ENCODE results near the gene ZNF69. TPM values are rescaled to one million over a fixed set of nuclear protein-coding genes. Genes with fewer than 3 reads are reported as not detected.

ZNF69 gene
- total and polyA plus RNA-seq, 4 donors, result 2.5 to 12.0 (median 8.9) TPM

DNA sequence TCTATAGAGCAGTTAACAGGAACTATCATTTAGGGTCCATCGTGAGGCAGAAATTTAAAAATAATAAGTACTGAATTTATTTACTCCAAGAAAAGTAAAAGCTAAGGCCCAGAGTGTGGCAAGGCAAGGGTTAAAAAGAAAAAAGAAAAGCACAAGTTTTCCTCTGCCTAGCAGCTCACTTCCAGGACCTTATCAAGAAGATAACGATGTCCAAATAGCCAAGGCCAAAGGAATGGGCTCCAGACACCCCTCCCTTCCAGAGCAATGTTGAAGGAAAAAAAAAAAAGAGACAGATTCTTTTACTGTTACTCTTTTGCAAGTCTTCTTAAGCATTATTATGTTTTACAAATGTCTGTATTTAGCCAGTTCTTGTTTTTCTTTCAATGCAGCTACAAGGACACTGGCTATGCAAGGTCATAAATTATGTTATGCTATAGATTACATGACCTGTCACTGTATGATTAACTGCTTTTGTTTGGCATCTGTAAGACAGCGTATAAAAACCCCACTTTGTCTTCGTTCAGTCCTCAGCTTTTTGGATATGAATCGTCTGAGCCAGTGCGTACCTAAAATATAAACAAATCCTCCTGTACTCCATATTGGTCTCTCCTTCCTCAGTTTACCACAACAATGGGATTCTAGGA lies 34.4 kb downstream of the ZNF69 start:
- peaks cover 8 to 20% (median 17%) of the 10 kb centered on the region in 4 donors for H3K4me1 ChIP-seq (ENCODE audit: control insufficient read depth in 4 of 4, insufficient read depth in 4 of 4, low read length in 3 of 4)
- no peak overlapping the region for H3K4me3 ChIP-seq (ENCODE audit: low read depth in 1 of 3, low read length in 3 of 3)
- WGBS, result 48% methylated on average over 6 of the region's 6 CpGs
- TF ChIP-seq MAX (IDR thresholded peaks at IDR 0.05), result no peak
- TF ChIP-seq JUND (IDR thresholded peaks at IDR 0.05), result no peak
- TF ChIP-seq ZBTB33 (IDR thresholded peaks at IDR 0.05), result no peak
- TF ChIP-seq, protein P1, sequence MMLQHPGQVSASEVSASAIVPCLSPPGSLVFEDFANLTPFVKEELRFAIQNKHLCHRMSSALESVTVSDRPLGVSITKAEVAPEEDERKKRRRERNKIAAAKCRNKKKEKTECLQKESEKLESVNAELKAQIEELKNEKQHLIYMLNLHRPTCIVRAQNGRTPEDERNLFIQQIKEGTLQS (IDR thresholded peaks at IDR 0.05), result no peak
- no peak for TF ChIP-seq NR2F2 (IDR thresholded peaks at IDR 0.05)
- TF ChIP-seq RAD21 (IDR thresholded peaks at IDR 0.05), result no peak
- no peak for TF ChIP-seq EGR1 (IDR thresholded peaks at IDR 0.05; ENCODE audit: low read depth in 2 of 2)
- no peak for TF ChIP-seq REST (IDR thresholded peaks at IDR 0.05)
- TF ChIP-seq RXRA (IDR thresholded peaks at IDR 0.05), result no peak
- no peak overlapping the region for H3K27ac ChIP-seq (ENCODE audit: low read depth in 1 of 2, low read length in 2 of 2)
- H3K36me3 ChIP-seq (ENCODE audit: control insufficient read depth in 4 of 4, insufficient read depth in 3 of 4, low read depth in 1 of 4, low read length in 3 of 4), result no peaks in the 10 kb centered on the region
- H3K27me3 ChIP-seq (ENCODE audit: control insufficient read depth in 4 of 4, insufficient read depth in 4 of 4, low read length in 3 of 4), result no peaks in the 10 kb centered on the region
- DNase-seq (ENCODE audit: low spot score), result no peak
- peaks cover 0 to 5% (median 1%) of the 10 kb centered on the region in 4 donors for H3K9me3 ChIP-seq (ENCODE audit: control insufficient read depth in 4 of 4, low read length in 3 of 4)
- no peak overlapping the region for H3K9ac ChIP-seq (ENCODE audit: low read depth in 1 of 2, low read length in 2 of 2)

GRCh38 chr19:11924886-11925650 lies 37.5 kb downstream of the ZNF69 start, which contains the start of gene ZNF700:
TSS of gene ZNF700 (plus strand) at chr19:11925107. CDS start at chr19:11925211, 104 bp downstream.
- WGBS, result under 1% methylated on average over 53 of the region's 53 CpGs
- H3K27me3 ChIP-seq (ENCODE audit: control insufficient read depth in 4 of 4, insufficient read depth in 4 of 4, low read length in 3 of 4), result no peaks in the 10 kb centered on the region
- peaks cover 0 to 2% (median 0%) of the 10 kb centered on the region in 4 donors for H3K9me3 ChIP-seq (ENCODE audit: control insufficient read depth in 4 of 4, low read length in 3 of 4)
- peak within 1 kb of the TSS; percentile 56 to 87 for H3K9ac ChIP-seq (ENCODE audit: low read depth in 1 of 2, low read length in 2 of 2)
- peak within 1 kb of the TSS; percentile 96 to 97 for H3K27ac ChIP-seq (ENCODE audit: low read depth in 1 of 2, low read length in 2 of 2)
- H3K4me1 ChIP-seq (ENCODE audit: control insufficient read depth in 4 of 4, insufficient read depth in 4 of 4, low read length in 3 of 4), result peaks cover 8 to 20% (median 17%) of the 10 kb centered on the region in 4 donors
- DNase-seq (ENCODE audit: low spot score), result peak; percentile 97
- peaks cover 0 to 5% (median 1%) of the 10 kb centered on the region in 4 donors for H3K36me3 ChIP-seq (ENCODE audit: control insufficient read depth in 4 of 4, insufficient read depth in 3 of 4, low read depth in 1 of 4, low read length in 3 of 4)
- peak within 1 kb of the TSS; percentile 76 to 92 (median 84) for H3K4me3 ChIP-seq (ENCODE audit: low read depth in 1 of 3, low read length in 3 of 3)
- TF ChIP-seq SP1 (IDR thresholded peaks at IDR 0.05) (peak; percentile 74), HNF4G (IDR thresholded peaks at IDR 0.05) (no peak), RXRA (IDR thresholded peaks at IDR 0.05) (no peak), FOXA1 (IDR thresholded peaks at IDR 0.05) (no peak), YY1 (IDR thresholded peaks at IDR 0.05) (peak; percentile 82), MAX (IDR thresholded peaks at IDR 0.05) (no peak), ZBTB33 (IDR thresholded peaks at IDR 0.05) (no peak), FOXA2 (IDR thresholded peaks at IDR 0.05) (no peak), GABPA (IDR thresholded peaks at IDR 0.05 in 1 of 2, conservative IDR thresholded peaks at IDR 0.05 in 1 of 2) (peak; percentile 34 to 82), TAF1 (conservative IDR thresholded peaks at IDR 0.05) (peak; percentile 76), EGR1 (IDR thresholded peaks at IDR 0.05; ENCODE audit: low read depth in 2 of 2) (peak in 1 of 2 donors; percentile 30), RAD21 (IDR thresholded peaks at IDR 0.05) (peak in 1 of 2 donors; percentile 19), NR2F2 (IDR thresholded peaks at IDR 0.05) (no peak)
- TF ChIP-seq, protein P1 (IDR thresholded peaks at IDR 0.05), result no peak
- TF ChIP-seq, protein P2, sequence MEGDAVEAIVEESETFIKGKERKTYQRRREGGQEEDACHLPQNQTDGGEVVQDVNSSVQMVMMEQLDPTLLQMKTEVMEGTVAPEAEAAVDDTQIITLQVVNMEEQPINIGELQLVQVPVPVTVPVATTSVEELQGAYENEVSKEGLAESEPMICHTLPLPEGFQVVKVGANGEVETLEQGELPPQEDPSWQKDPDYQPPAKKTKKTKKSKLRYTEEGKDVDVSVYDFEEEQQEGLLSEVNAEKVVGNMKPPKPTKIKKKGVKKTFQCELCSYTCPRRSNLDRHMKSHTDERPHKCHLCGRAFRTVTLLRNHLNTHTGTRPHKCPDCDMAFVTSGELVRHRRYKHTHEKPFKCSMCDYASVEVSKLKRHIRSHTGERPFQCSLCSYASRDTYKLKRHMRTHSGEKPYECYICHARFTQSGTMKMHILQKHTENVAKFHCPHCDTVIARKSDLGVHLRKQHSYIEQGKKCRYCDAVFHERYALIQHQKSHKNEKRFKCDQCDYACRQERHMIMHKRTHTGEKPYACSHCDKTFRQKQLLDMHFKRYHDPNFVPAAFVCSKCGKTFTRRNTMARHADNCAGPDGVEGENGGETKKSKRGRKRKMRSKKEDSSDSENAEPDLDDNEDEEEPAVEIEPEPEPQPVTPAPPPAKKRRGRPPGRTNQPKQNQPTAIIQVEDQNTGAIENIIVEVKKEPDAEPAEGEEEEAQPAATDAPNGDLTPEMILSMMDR (IDR thresholded peaks at IDR 0.05; ENCODE audit: low read depth, low read length, missing input control), result no peak

Measured in liver (tissue), 9 donors.